ENCODE measurements around the gene OXT.
"Not testable (repeated sequence)": the region's sequence is repeated elsewhere in the genome, so short reads cannot be mapped to it uniquely, and the experiment has no call there.

Gene OXT

DNA sequence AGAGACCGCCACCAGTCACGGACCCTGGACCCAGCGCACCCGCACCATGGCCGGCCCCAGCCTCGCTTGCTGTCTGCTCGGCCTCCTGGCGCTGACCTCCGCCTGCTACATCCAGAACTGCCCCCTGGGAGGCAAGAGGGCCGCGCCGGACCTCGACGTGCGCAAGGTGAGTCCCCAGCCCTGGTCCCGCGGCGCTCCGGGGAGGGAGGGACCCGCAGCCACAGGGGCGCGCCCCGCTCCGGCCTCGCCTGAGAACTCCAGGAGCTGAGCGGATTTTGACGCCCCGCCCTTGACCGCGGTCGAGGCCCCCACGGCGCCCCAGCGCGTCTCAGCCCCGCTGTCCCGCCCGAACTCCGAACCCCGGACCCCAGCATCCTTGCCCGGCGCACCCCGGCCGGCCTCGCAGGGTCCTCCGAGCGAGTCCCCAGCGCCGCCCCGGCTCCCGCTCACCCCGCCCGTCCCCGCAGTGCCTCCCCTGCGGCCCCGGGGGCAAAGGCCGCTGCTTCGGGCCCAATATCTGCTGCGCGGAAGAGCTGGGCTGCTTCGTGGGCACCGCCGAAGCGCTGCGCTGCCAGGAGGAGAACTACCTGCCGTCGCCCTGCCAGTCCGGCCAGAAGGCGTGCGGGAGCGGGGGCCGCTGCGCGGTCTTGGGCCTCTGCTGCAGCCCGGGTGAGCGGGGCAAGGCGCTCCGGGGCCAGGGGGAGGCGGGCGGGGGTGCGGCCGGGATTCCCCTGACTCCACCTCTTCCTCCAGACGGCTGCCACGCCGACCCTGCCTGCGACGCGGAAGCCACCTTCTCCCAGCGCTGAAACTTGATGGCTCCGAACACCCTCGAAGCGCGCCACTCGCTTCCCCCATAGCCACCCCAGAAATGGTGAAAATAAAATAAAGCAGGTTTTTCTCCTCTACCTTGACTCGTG, at the start of gene OXT:
Gene OXT (plus strand): TSS at position 11 of the 920 bp plus-strand sequence. CDS start 36 bp downstream, at position 47.
- DNase-seq, result peak; percentile 77

DNA sequence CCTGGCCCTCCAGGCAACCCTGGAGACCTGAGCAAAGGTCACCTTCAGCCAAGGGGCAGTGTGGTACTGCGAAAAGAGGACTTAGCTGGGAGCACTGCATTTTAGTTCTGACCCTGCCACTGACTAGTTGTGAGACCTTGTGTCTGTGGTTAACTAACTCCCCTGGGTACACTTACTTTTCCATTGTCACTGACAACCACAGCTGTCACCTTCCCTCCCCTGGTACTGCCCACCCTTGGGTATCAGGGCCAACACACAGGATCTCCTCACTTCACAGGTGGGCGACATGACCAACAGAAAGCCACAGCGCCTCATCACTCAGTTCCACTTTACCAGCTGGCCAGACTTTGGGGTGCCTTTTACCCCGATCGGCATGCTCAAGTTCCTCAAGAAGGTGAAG, 49.6 kb upstream of the OXT start:
- DNase-seq, result no peak

DNA sequence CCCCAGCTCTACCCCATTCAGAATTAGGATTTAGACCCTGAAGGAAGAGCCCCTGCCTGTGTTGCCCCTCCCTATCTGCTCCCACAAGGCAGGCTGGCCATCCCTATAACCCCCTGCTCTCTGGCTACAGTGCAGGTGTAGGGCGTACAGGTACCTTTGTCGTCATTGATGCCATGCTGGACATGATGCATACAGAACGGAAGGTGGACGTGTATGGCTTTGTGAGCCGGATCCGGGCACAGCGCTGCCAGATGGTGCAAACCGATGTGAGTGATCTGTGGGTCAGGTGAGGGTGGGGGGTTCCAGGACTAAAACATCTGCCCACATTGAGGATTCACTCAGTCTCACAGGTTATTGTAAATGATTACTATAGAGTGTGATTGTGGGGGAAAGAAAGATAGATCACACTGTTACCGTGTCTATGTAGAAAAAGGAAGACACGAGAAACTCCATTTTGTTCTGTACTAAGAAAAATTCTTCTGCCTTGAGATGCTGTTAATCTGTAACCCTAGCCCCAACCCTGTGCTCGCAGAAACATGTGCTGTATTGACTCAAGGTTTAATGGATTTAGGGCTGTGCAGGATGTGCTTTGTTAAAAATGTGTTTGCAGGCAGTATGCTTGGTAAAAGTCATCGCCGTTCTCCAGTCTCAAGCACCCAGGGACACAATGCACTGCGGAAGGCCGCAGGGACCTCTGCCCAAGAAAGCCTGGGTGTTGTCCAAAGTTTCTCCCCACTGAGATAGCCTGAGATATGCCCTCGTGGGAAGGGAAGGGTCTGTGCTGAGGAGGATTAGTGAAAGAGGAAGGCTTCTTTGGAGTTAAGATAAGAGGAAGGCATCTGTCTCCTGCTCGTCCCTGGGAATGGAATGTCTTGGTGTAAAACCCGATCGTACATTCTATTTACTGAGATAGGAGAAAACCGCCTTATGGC, 48.6 kb upstream of the OXT start:
- DNase-seq, result not testable (repeated sequence)

DNA sequence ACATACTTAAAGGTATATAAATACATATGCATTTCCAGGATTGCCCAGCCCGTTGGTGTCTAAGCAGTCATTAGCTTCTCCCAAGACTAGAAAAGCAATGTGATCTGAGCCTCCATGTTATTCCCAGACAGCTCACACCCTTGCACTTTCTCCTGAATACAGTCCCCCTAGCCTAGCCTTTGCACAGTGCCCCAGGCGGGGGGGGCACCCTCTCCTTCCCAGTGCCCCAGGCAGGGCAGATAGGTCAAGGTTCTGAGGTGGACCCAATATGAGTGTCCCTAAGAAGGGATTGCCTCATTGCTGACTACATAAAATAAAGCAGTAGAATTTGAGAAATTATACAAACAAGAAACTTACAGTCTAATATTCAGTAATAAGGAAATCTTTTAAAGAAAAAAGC, 43.4 kb upstream of the OXT start:
- DNase-seq, result no peak

DNA sequence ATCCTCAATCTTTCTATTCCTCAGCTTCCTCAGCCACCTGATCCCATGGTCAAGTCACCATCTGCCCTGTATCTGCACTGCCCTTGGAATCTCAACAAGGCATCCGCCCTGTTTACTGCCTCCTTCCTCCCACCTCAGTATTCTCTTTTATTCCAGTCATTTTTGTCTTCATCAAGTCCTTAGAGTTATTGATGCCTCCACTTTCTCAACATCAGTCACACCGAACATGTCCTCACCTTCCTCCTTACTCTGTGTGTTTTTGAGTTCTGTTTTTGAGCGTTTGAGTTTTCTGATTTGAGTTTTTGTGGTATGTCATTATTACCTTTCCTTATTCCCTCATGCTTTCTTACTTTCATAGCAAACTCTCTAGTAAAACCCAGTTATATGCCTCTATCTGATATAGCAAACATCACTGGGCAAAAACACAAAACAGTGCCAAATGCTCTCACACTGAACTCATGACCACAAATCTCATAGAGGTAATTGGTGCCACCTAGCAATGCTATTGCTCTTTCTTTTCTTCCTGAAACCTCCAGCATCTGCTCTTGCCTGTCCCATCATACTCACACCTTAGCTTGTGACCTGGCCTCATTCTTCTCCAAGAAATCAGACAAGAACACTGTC, 39.8 kb upstream of the OXT start:
- no peak for DNase-seq

DNA sequence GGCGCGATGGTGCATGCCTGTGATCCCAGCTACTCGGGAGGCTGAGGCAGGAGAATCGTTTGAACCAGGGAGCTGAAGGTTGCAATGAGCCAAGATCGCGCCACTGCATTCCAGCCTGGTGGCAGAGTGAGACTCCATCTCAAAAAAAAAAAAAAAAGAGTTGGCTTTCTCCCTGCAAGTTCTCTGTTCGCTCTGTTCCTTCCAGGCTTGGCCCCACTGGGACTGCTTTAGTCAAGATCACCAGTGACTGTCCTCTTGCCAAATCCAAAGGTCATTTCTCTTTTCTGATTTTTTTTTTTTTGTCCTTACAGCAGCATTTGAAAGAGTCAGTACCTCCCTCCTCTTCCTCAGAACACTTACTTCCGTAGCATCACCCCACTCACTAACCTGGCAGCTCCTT, 38.8 kb upstream of the OXT start:
- no peak for DNase-seq

DNA sequence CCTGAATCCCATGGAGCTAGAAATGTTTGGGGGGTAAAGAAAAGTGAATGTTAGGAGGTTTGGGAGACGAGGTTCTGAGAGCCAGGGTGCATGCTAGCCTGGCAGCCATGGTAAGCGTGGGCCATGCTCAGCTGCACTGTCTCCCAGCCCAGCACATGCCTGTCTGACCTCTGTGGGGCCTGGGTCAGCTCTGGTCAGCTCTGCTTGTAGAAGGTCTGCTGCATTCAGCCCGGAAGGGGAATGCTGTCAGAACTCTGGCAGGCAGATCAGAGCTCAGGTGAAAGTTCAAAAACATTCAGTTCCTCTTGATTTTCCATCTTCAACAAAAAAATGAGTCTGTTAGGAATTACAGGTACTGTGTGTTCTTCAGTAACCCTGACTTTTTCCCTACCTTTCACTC, 33.8 kb upstream of the OXT start:
- DNase-seq, result no peak

DNA sequence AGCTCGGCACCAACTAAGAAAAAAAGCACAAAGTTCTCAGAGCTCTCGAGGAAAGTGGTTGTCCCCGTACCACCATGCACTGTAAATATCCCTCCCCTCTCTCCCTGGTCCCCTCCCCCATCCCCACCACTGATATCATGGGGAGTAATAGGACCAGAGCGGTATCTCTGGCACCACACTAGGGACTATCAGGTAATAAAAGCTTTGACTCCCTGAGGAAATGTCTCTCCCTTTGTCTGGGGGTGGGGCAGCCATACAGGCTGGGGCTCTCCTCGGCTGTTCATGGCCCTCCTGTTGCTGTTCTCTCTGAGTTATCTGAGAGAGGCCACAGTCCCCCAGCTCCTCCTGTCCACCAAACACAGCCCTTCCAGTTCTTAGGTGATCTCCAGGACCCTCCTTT, 33.0 kb upstream of the OXT start:
- DNase-seq, result no peak

DNA sequence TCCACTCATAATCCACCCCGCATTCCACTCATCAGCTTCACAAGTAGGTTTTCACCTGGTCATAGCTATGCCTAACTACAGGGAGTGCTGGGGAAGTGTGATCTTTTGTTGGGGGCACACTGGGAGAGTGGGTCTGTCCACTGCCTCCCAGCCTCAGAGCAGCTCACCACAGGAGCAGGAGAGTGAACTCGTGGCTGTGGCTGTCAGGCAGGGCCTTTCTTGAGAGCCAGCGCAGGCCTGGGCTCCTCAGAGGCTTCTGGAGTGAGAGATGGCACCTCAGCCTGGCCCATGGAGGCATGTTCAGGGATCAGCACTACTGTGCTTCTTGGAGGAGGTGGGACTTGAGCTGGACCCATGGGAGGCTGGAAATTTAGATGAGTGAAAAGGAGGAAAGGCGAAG, 32.0 kb upstream of the OXT start:
- DNase-seq, result no peak

DNA sequence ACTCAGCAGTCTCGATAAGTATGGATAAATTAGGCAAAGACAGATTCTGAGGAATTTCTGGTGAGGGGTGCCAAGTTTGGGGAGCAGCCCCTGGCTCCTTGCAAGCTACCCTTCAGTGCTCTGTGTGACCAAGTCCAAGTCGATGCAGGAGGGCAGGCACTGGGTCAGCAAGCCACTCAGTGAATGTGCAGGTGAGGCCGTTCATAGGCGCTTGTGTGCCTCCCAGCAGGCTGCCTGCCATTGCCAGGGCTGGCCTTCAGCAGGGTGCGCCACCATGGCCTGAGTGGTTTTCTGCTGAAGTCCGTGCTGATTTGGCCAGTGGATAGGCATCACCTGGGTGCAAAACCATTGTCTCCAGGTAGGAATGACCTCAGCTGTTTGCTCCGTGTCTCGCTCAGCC, 31.3 kb upstream of the OXT start:
- no peak for DNase-seq

DNA sequence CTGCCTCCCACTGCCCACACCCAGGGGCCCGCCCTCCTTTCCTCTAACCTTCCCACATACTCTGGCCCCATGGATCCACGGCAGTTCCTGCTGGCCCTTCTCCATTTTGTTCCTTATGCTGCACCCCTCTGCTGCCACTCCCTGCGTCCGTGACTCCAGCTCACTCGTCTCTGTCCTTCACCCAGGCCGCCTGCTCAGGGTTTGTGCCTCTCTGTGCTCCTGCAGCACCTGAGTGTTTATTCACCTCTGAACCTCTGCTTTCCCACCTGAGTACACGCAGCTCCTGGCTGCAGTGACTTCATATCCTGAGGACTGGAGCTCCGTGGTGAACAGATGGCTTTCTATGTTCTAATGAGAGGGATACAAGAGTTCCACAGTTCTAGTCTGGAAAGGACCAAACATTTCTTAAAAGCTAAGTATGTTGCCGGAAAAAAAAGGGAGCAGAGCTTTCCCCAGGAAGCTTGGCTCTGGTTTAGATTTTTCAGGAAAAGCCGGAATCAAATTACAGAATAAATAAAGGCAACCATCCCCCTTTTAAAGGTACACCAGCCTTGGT, 29.5 kb upstream of the OXT start:
- no peak for DNase-seq

DNA sequence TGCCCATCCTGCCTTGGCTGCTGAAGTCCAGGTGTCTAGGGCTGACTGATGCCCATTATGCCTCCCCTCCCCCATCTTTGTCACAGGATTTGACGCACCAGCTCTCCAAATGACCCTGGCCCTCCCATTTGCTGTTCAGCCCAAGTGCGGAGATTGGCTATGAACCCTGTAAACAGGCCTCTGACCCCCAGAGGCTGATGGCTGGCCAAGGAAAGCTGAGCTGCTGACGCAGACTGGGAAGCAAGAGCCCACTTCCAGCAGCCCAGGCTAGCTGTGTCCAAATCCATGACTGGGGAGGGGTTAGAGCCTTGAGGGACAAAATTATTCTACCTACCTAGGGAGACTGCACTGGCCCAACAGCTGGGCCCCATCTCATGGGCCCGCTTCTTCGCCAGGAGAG, 28.8 kb upstream of the OXT start:
- DNase-seq, result no peak

DNA sequence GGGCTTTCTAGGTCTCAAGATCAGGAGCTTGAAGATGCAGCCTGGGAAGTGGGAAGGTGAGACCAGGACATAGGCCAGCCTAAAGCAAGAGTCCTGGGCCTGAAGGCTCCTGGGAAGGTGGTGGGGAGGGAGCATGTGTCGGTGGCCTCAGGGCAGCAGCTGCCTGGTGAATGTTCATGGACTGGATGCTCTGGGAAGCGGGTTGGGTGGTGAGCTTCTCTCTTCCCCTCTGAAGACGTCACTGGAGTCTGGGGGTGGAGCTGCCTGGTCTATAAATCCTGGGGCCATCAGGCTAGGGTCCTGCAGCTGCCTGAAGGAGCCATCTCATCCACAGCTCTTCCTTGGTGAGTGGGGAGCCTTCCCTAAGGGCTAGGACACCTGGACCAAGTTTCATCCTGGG, 28.1 kb upstream of the OXT start, which contains the start of gene GNRH2:
Gene GNRH2 (plus strand): TSS at position 301 of the 400 bp plus-strand sequence. CDS start 793 bp downstream, outside the sequence.
- no peak for DNase-seq

DNA sequence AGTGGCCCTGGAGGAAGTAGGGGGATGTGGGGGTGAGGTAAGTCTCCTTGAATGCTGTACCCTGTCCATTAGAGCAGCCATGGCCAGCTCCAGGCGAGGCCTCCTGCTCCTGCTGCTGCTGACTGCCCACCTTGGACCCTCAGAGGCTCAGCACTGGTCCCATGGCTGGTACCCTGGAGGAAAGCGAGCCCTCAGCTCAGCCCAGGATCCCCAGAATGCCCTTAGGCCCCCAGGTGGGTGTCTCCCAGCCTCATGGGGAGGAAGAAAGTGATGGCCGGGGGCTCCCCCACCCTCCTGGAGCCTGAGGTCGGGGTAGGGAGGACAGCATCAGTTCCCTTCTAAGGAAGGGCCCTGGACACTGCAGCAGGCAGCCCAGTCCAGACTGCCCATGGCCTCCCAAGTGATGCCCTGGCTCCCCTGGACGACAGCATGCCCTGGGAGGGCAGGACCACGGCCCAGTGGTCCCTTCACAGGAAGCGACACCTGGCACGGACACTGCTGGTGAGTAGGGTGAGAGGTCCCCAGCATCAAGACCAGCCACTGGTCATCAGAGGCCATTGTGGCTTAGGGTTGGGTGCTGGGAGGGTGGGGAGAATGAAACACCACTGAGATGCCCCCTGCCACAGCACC, 27.0 kb upstream of the OXT start:
- no peak for DNase-seq

DNA sequence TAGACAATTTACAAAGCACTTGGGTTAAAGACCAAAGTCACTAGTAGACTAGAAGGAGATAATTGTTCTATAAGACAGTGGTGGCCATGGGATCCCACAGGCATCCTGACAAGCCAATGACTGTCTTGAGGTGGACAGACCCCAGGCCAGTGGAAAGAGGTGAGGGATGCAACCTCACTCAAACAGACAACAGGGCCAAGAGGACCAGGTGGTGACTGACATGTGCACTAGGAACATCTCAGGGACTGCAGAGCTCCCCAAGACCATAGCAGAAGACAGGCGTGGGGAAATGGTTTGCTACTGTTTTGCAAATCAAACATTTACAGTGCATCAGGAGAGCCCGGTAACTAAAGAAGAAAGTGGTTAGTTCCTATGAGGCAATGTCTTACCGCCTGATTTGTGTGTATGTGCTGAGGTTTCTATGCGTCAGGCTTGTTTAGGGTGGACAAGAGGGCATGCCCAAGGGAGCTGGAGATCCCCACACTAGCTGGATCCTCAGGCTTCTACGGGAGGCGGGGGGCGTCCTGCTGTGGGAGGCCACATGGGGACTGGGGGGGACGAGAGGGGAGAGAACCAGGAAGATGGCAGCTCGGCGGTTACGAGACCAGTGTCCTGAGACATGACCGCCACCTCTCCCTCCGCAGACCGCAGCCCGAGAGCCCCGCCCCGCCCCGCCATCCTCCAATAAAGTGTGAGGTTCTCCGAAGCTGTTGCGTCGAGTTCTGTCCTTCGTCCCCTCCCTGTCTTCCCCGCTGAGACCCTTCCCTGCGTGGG, 26.2 kb upstream of the OXT start:
- peak; percentile 77 for DNase-seq

DNA sequence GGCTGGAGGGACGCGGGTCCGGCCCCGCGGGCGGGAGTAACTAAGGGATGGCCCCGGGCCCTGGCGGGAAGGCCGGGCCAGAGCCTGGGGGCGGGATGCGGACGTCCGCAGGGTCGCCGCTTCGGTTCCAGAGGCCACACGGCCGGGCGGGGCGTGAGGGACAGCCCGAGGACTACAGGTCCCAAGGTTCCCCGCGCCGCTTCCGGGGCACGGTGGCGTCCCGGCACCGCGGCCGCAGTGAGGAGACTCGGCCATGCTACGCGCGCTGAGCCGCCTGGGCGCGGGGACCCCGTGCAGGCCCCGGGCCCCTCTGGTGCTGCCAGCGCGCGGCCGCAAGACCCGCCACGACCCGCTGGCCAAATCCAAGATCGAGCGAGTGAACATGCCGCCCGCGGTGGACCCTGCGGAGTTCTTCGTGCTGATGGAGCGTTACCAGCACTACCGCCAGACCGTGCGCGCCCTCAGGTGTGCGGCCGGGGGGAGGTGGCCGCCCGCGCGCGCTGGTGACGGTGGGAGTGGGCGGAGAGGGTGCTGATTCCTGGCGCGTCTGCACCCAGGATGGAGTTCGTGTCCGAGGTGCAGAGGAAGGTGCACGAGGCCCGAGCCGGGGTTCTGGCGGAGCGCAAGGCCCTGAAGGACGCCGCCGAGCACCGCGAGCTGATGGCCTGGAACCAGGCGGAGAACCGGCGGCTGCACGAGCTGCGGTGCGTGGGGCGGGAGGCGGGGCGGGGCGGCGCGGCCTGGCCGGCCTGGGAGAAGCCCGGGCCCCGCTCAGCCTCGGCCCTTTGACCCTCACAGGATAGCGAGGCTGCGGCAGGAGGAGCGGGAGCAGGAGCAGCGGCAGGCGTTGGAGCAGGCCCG, 25.4 kb upstream of the OXT start, which contains the start of gene MRPS26:
Gene MRPS26 (plus strand): TSS at position 237 of the 861 bp plus-strand sequence. CDS start 17 bp downstream, at position 254.
- DNase-seq, result peak; percentile 89

DNA sequence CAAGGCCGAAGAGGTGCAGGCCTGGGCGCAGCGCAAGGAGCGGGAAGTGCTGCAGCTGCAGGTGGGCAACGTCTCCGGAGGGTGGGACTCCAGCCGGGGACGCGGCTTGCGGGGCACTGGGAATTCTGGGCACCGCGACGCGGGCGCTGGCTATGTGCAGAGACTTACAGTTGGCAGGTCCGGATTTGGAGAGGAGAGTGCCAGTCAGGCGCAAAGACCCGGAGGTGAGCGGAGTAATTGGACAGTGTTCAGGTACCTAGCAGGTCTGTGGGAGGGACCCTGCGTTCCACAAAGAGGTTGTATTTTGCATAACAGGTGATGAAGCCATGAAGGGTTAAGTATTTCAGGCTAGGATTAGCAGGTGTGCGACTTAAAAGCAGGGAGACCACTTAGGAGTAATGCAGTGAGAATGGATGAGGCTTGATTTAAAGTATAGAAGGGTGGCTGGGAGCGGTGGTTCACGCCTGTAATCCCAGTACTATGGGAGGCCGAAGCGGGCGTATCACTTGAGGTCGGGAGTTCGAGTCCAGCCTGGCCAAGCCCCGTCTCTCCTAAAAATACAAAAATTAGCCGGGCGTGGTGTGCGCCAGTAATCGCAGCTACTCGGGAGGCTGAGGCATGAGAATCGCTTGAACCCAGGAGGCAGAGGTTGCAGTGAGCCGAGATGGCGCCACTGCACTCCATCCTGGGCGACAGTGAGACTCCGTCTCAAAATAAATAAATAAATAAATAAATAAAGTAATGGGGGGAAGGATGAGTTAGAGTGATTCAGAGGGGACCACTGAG, 24.6 kb upstream of the OXT start:
- DNase-seq, result peak; percentile 27

DNA sequence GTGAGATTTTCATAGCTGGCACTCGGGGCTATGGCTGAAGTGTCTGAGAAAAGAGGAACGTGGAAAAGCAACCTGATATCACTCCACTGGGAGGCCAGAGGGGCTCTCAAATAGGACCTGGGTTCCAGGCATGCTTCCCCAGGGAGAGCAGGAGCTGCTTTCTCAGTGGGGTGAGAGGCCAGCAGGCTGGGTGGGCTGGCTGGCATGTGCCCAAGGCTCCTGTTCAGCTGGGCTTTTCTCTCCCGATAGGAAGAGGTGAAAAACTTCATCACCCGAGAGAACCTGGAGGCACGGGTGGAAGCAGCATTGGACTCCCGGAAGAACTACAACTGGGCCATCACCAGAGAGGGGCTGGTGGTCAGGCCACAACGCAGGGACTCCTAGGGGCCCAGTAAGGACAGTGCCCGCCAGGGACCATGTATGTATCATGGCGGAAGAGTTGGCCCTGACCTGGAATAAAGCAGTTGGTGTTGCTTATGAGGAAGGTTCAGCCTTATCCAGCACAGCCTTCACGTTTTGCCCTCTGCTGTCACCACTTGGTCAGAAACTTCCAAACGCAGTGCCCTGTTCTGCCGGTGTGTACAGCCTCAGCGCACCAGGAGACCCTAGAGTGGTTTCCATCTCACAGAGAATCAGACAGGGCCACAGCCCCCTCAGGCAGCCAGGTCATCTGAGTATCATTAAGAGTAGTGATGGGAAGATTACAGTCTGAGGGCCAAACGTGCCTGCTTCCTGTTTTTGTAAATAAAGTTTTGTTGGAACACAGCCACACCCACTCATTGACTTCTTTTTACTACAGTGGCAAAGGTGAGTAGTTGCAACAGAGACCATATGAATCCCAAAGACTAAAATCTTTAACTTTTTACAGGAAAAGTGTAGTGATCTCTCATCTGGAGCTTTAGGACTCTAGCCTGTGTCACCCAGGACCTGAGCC, 23.7 kb upstream of the OXT start:
- DNase-seq, result no peak
